ENCODE data around the gene SLC35F1.

GRCh38 chr6:117924690-117925089 lies 17.6 kb downstream of the SLC35F1 start:
- TF ChIP-seq CTCF (conservative IDR thresholded peaks at IDR 0.05 in 1 of 2, IDR thresholded peaks at IDR 0.05 in 1 of 2; ENCODE audit: low read depth in 1 of 2, low read length in 2 of 2), result no peak
- no peak for TF ChIP-seq EZH2 (IDR thresholded peaks at IDR 0.05; ENCODE audit: low read length, missing control alignments)
